GM12891 (cell line): ENCODE measurements around the gene UPK1B.

Experiments used
- PAX5 ChIP-seq: IDR thresholded peaks from 2 replicates; pipeline ENCODE4 v1.6.1; 2011; ENCODE audit warnings: low read length, moderate library complexity, mild to moderate bottlenecking; ENCODE audit not compliant: insufficient read depth, severe bottlenecking
- POLR2A ChIP-seq: IDR thresholded peaks from 2 replicates; pipeline ENCODE4 v1.6.1; 2011; ENCODE audit warnings: low read depth, low read length, control low read depth
- POLR2AphosphoS5 ChIP-seq: IDR thresholded peaks from 2 replicates; pipeline ENCODE4 v1.6.1; 2011; ENCODE audit warnings: low read depth, low read length, control low read depth
- POU2F2 ChIP-seq: IDR thresholded peaks from 2 replicates; pipeline ENCODE4 v1.6.1; 2011; ENCODE audit warnings: low read depth, mild to moderate bottlenecking, control low read depth, low read length, moderate library complexity
- SPI1 ChIP-seq: IDR thresholded peaks from 2 replicates; pipeline ENCODE4 v1.6.1; 2011; ENCODE audit warnings: low read depth, low read length, control low read depth
- TAF1 ChIP-seq: IDR thresholded peaks from 2 replicates; pipeline ENCODE4 v1.6.1; 2011; ENCODE audit warnings: low read depth, low read length, control low read depth

DNA sequence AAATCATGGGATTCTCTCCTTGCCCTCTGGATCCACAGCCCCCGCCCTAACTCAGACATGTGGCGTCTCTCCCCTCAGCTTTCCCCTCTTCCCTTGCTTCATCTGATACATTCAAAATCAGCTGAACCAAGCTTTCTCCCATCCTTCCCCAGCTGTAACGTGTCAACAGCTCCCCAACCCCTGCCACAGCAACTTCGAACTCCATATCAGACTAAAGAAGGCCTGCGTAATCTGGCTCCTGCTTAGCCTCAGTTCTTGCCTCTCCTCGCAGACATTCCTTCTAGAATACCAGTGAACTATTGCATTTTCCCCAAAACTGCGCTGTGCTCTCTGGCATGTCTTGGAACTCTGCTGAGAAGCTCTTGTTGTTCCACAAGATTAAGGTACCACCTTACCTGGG is 49.0 kb downstream of the UPK1B start:
- TF ChIP-seq POLR2AphosphoS5 (no peak), POLR2A (no peak), TAF1 (no peak), POU2F2 (no peak), SPI1 (no peak), PAX5 (no peak)
